ENCODE measurements around the gene HIPK2. TPM values are rescaled to one million over a fixed set of nuclear protein-coding genes. Genes with fewer than 3 reads are reported as not detected.

HIPK2 gene
- total and polyA plus RNA-seq, 2 of the 4 experiments (the other 2 are of a cell fraction), result 22.0 to 27.1 TPM

GRCh38 chr7:139643951-139644585 is 133.7 kb downstream of the HIPK2 start (continued):
- no peak for TF ChIP-seq ELK1 (IDR thresholded peaks at IDR 0.05; ENCODE audit: borderline replicate concordance, low read depth, low read length)

GRCh38 chr7:139642283-139642682 is 135.5 kb downstream of the HIPK2 start:
- H2AK9ac ChIP-seq (replicated peaks; ENCODE audit: low read depth, low read length, poor library complexity), result no peak overlapping the region
- H3K4me2 ChIP-seq (ENCODE audit: low read depth, low read length), result no peak overlapping the region
- ATAC-seq (ENCODE audit: low read depth) (no peak), DNase-seq (no peak)
- in situ Hi-C loops (cut with MboI; ENCODE audit: low sequenced_read_pairs), result loop anchor here (10.0 kb wide), 2 partner anchors 133 to 363 kb away; partner anchors contain the start of gene HIPK2
- H2BK5ac ChIP-seq (ENCODE audit: low read depth, low read length, poor library complexity, severe bottlenecking), result no peak overlapping the region
- H4K91ac ChIP-seq (ENCODE audit: insufficient read depth, low read depth, low read length), result no peak overlapping the region
- peaks cover 50% of the 10 kb centered on the region for H3K36me3 ChIP-seq (ENCODE audit: control insufficient read depth, insufficient read depth, low read length)
- H3K9ac ChIP-seq (ENCODE audit: low read depth, low read length), result no peak overlapping the region
- no peak overlapping the region for H2BK15ac ChIP-seq (ENCODE audit: low read depth, low read length)
- no peak overlapping the region for H3K4me3 ChIP-seq (ENCODE audit: insufficient read depth, low read depth, low read length)
- dilution Hi-C loops (cut with HindIII; ENCODE audit: low sequenced_read_pairs, unreplicated experiment), result no loop called here
- intact Hi-C loops (cut with micrococcal nuclease), result no loop called here
- no peak overlapping the region for H2BK20ac ChIP-seq (ENCODE audit: low read depth, low read length)
- H3K4ac ChIP-seq (ENCODE audit: low read depth, low read length), result no peak overlapping the region
- no peak overlapping the region for H3K27ac ChIP-seq (ENCODE audit: insufficient read depth, low read length)
- WGBS, 2 experiments (ENCODE audit: extremely low coverage in 2 of 2, insufficient read length in 1 of 2), result 78% methylated on average over 4 of the region's 4 CpGs; no CpG with 5 or more reads in 1 of the 2 experiments
- no TSS peak for BruUV-seq (replicated peaks)
- peaks cover 62 to 94% of the 10 kb centered on the region in 2 experiments for H3K79me1 ChIP-seq (ENCODE audit: low read depth in 1 of 2, low read length in 2 of 2)
- H3K23ac ChIP-seq (ENCODE audit: low read depth, low read length), result no peak overlapping the region
- H4K8ac ChIP-seq (ENCODE audit: low read depth in 2 of 2, low read length in 2 of 2), result no peak overlapping the region
- no peaks in the 10 kb centered on the region for H3K27me3 ChIP-seq (ENCODE audit: control insufficient read depth, insufficient read depth, low read length)
- no peak overlapping the region for H4K5ac ChIP-seq (ENCODE audit: low read depth, low read length)
- no peaks in the 10 kb centered on the region for H3K9me3 ChIP-seq (ENCODE audit: control insufficient read depth, insufficient read depth, low read length)
- H3K56ac ChIP-seq (ENCODE audit: extremely low read depth, insufficient read depth, low read length), result no peak overlapping the region
- ChIA-PET POLR2A (ENCODE audit: unreplicated experiment) (no interaction called here), CTCF (no interaction called here)
- no peak overlapping the region for H2AK5ac ChIP-seq (ENCODE audit: low read depth, low read length)
- H2AFZ ChIP-seq (replicated peaks; ENCODE audit: low read length, poor library complexity), result no peak overlapping the region
- H3K14ac ChIP-seq (replicated peaks; ENCODE audit: low read depth, low read length), result no peak overlapping the region
- H4K20me1 ChIP-seq (ENCODE audit: insufficient read depth, low read length), result peaks cover 92% of the 10 kb centered on the region
- H3K4me1 ChIP-seq (ENCODE audit: control insufficient read depth, insufficient read depth, low read length), result peaks cover 4% of the 10 kb centered on the region; the same call in 1 of the 2 replicates
- H2BK120ac ChIP-seq (ENCODE audit: low read depth, low read length), result no peak overlapping the region
- peaks cover 38% of the 10 kb centered on the region for H3K9me1 ChIP-seq (ENCODE audit: insufficient read depth, low read length)
- H3K18ac ChIP-seq (ENCODE audit: low read depth, low read length), result no peak overlapping the region
- TF ChIP-seq CEBPB (IDR thresholded peaks at IDR 0.05; ENCODE audit: low read depth, low read length) (no peak), MAFK (IDR thresholded peaks at IDR 0.05; ENCODE audit: low read depth, low read length) (no peak), POLR2A (IDR thresholded peaks at IDR 0.05; ENCODE audit: low read depth, low read length) (no peak), RCOR1 (IDR thresholded peaks at IDR 0.05; ENCODE audit: insufficient replicate concordance, low read length) (no peak), ELK1 (IDR thresholded peaks at IDR 0.05; ENCODE audit: borderline replicate concordance, low read depth, low read length) (no peak), RAD21 (IDR thresholded peaks at IDR 0.05; ENCODE audit: low read length) (no peak), MAZ (IDR thresholded peaks at IDR 0.05; ENCODE audit: borderline replicate concordance, low read depth, low read length) (no peak), BHLHE40 (IDR thresholded peaks at IDR 0.05; ENCODE audit: low read depth, low read length) (no peak), CTCF (conservative IDR thresholded peaks at IDR 0.05; ENCODE audit: low read depth, low read length) (no peak), SMC3 (IDR thresholded peaks at IDR 0.05; ENCODE audit: low read depth, low read length) (no peak), CHD1 (IDR thresholded peaks at IDR 0.05; ENCODE audit: low read depth, low read length) (no peak), NFE2L2 (IDR thresholded peaks at IDR 0.05; ENCODE audit: low read depth, low read length) (no peak), MXI1 (IDR thresholded peaks at IDR 0.05; ENCODE audit: borderline replicate concordance, low read depth, low read length) (no peak)

All from IMR-90 (cell line).